DOHH2 (cell line): ENCODE measurements around the gene PDGFD.

Experiments used
- CTCF ChIP-seq: fragments of 200-600 bp; sonication (generic); IDR thresholded peaks from one replicate; pipeline ENCODE4 v1.5.1; 2014; ENCODE audit warnings: antibody characterized with exemption, mild to moderate bottlenecking, low read depth, low read length; ENCODE audit not compliant: poor library complexity, severe bottlenecking
- EZH2phosphoT487 ChIP-seq: fragments of 200-600 bp; sonication (generic); IDR thresholded peaks from 2 replicates; pipeline ENCODE4 v1.6.1; 2017; ENCODE audit warnings: borderline replicate concordance, mild to moderate bottlenecking, antibody characterized with exemption, low read length, moderate library complexity, mixed read lengths

GRCh38 chr11:103907136-103907535 is 256.8 kb downstream of the PDGFD start:
- TF ChIP-seq CTCF (no peak), EZH2phosphoT487 (no peak)
